Skeletal muscle tissue (tissue), 4 donors: ENCODE results near the gene ADAM22. TPM values are rescaled to one million over a fixed set of nuclear protein-coding genes. Genes with fewer than 3 reads are reported as not detected.

ENCODE experiments used
- H3K27ac ChIP-seq: one replicate; pipeline ENCODE4 v1.7.0; 2013; ENCODE audit warnings: mild to moderate bottlenecking, low read depth, low read length, inconsistent platforms
- H3K27me3 ChIP-seq, 3 donors: one replicate each; pipeline ENCODE4 v1.7.0; 2013; ENCODE audit warnings: low read length in 3 of 3; ENCODE audit not compliant: control insufficient read depth in 3 of 3, insufficient read depth in 3 of 3
- H3K36me3 ChIP-seq, 3 donors: one replicate each; pipeline ENCODE4 v1.7.0; 2013; ENCODE audit warnings: low read length in 3 of 3; ENCODE audit not compliant: control insufficient read depth in 3 of 3, insufficient read depth in 3 of 3
- H3K4me1 ChIP-seq, 3 donors: one replicate each; pipeline ENCODE4 v1.7.0; 2013; ENCODE audit warnings: low read length in 3 of 3, mild to moderate bottlenecking in 3 of 3; ENCODE audit not compliant: control insufficient read depth in 3 of 3, insufficient read depth in 3 of 3
- H3K4me3 ChIP-seq, 3 donors: one replicate each; pipeline ENCODE4 v1.7.0; 2013; ENCODE audit warnings: low read length in 3 of 3
- H3K9ac ChIP-seq, 3 donors: one replicate each; pipeline ENCODE4 v1.7.0; 2013; ENCODE audit warnings: low read length in 3 of 3, mild to moderate bottlenecking in 3 of 3, moderate library complexity in 2 of 3, low read depth in 1 of 3
- H3K9me3 ChIP-seq, 3 donors: one replicate each; pipeline ENCODE4 v1.7.0; 2013; ENCODE audit warnings: low read length in 3 of 3; ENCODE audit not compliant: control insufficient read depth in 3 of 3
- total RNA-seq: library from RNA; depleted of rRNA; stranded (reverse); fragments of >200 nt; gene quantifications from one replicate; pipeline ENCODE4 v1.2.3, GENCODE V29; 2014
- donor health status: Osteomylitis.

The ADAM22 gene
- total RNA-seq, 1 donor from 2014 or later, result 9.9 TPM

- Histone ChIP-seq H3K36me3 (no peaks in the 10 kb centered on the region), H3K4me1 (no peaks in the 10 kb centered on the region), H3K4me3 (no peak overlapping the region), H3K27me3 (no peaks in the 10 kb centered on the region), H3K9ac (no peak overlapping the region), H3K9me3 (no peaks in the 10 kb centered on the region), H3K27ac (no peak overlapping the region)
Measured at GRCh38 chr7:87959336-87959735, 25.3 kb downstream of the ADAM22 start.

- no peak overlapping the region for H3K4me3 ChIP-seq
- no peaks in the 10 kb centered on the region for H3K9me3 ChIP-seq
- H3K27me3 ChIP-seq, result no peaks in the 10 kb centered on the region
- no peak overlapping the region for H3K27ac ChIP-seq
- no peaks in the 10 kb centered on the region for H3K36me3 ChIP-seq
- H3K9ac ChIP-seq, result no peak overlapping the region
- H3K4me1 ChIP-seq, result no peaks in the 10 kb centered on the region
Measured at GRCh38 chr7:87960239-87960638, 26.2 kb downstream of the ADAM22 start.

GRCh38 chr7:87961754-87962153 lies 27.7 kb downstream of the ADAM22 start:
- no peak overlapping the region for H3K9ac ChIP-seq
- no peak overlapping the region for H3K4me3 ChIP-seq
- no peaks in the 10 kb centered on the region for H3K4me1 ChIP-seq
- no peaks in the 10 kb centered on the region for H3K36me3 ChIP-seq
- no peaks in the 10 kb centered on the region for H3K9me3 ChIP-seq
- no peaks in the 10 kb centered on the region for H3K27me3 ChIP-seq
- no peak overlapping the region for H3K27ac ChIP-seq

GRCh38 chr7:87966271-87966670 lies 32.2 kb downstream of the ADAM22 start:
- H3K9me3 ChIP-seq, result no peaks in the 10 kb centered on the region
- H3K36me3 ChIP-seq, result no peaks in the 10 kb centered on the region
- no peak overlapping the region for H3K9ac ChIP-seq
- H3K27ac ChIP-seq, result no peak overlapping the region
- no peak overlapping the region for H3K4me3 ChIP-seq
- no peaks in the 10 kb centered on the region for H3K27me3 ChIP-seq
- H3K4me1 ChIP-seq, result no peaks in the 10 kb centered on the region

- H3K4me1 ChIP-seq, result no peaks in the 10 kb centered on the region
- H3K36me3 ChIP-seq, result no peaks in the 10 kb centered on the region
- H3K27ac ChIP-seq, result no peak overlapping the region
- no peaks in the 10 kb centered on the region for H3K9me3 ChIP-seq
- no peaks in the 10 kb centered on the region for H3K27me3 ChIP-seq
- H3K4me3 ChIP-seq, result no peak overlapping the region
- H3K9ac ChIP-seq, result no peak overlapping the region
Measured at GRCh38 chr7:87968021-87968420, 34.0 kb downstream of the ADAM22 start.

- no peaks in the 10 kb centered on the region for H3K27me3 ChIP-seq
- no peaks in the 10 kb centered on the region for H3K36me3 ChIP-seq
- H3K9ac ChIP-seq, result no peak overlapping the region
- no peak overlapping the region for H3K4me3 ChIP-seq
- H3K9me3 ChIP-seq, result no peaks in the 10 kb centered on the region
- H3K4me1 ChIP-seq, result no peaks in the 10 kb centered on the region
- no peak overlapping the region for H3K27ac ChIP-seq
Measured at GRCh38 chr7:87982116-87982515, 48.1 kb downstream of the ADAM22 start.

GRCh38 chr7:87984088-87984487 lies 50.0 kb downstream of the ADAM22 start:
- Histone ChIP-seq H3K4me1 (no peaks in the 10 kb centered on the region), H3K9me3 (no peaks in the 10 kb centered on the region), H3K27me3 (no peaks in the 10 kb centered on the region), H3K4me3 (no peak overlapping the region), H3K27ac (no peak overlapping the region), H3K36me3 (no peaks in the 10 kb centered on the region), H3K9ac (no peak overlapping the region)

- H3K9me3 ChIP-seq, result no peaks in the 10 kb centered on the region
Measured at GRCh38 chr7:87993269-87993668, 59.2 kb downstream of the ADAM22 start.

GRCh38 chr7:87999261-87999660 lies 65.2 kb downstream of the ADAM22 start:
- H3K4me3 ChIP-seq, result no peak overlapping the region
- peaks cover 0 to 4% (median 0%) of the 10 kb centered on the region in 3 donors for H3K4me1 ChIP-seq
- H3K9ac ChIP-seq, result no peak overlapping the region
- H3K36me3 ChIP-seq, result no peaks in the 10 kb centered on the region
- H3K27ac ChIP-seq, result no peak overlapping the region
- H3K27me3 ChIP-seq, result no peaks in the 10 kb centered on the region
- no peaks in the 10 kb centered on the region for H3K9me3 ChIP-seq

More at GRCh38 chr7:87993269-87993668, 59.2 kb downstream of the ADAM22 start:
- Histone ChIP-seq H3K36me3 (no peaks in the 10 kb centered on the region), H3K4me1 (no peaks in the 10 kb centered on the region), H3K27me3 (no peaks in the 10 kb centered on the region), H3K9ac (no peak overlapping the region), H3K4me3 (no peak overlapping the region), H3K27ac (no peak overlapping the region)

- Histone ChIP-seq H3K27ac (no peak overlapping the region), H3K9ac (no peak overlapping the region)
Measured at GRCh38 chr7:88001744-88002530, 67.9 kb downstream of the ADAM22 start.

More at GRCh38 chr7:88001744-88002530, 67.9 kb downstream of the ADAM22 start:
- H3K36me3 ChIP-seq, result no peaks in the 10 kb centered on the region
- H3K4me1 ChIP-seq, result peaks cover 0 to 4% (median 0%) of the 10 kb centered on the region in 3 donors
- H3K9me3 ChIP-seq, result no peaks in the 10 kb centered on the region
- no peak overlapping the region for H3K4me3 ChIP-seq
- H3K27me3 ChIP-seq, result no peaks in the 10 kb centered on the region
